ENCODE measurements around the gene RGN. TPM values are rescaled to one million over a fixed set of nuclear protein-coding genes. Genes with fewer than 3 reads are reported as not detected.

Gene RGN
- total RNA-seq: 0.12 and 0.15 TPM in 2 replicates

DNA sequence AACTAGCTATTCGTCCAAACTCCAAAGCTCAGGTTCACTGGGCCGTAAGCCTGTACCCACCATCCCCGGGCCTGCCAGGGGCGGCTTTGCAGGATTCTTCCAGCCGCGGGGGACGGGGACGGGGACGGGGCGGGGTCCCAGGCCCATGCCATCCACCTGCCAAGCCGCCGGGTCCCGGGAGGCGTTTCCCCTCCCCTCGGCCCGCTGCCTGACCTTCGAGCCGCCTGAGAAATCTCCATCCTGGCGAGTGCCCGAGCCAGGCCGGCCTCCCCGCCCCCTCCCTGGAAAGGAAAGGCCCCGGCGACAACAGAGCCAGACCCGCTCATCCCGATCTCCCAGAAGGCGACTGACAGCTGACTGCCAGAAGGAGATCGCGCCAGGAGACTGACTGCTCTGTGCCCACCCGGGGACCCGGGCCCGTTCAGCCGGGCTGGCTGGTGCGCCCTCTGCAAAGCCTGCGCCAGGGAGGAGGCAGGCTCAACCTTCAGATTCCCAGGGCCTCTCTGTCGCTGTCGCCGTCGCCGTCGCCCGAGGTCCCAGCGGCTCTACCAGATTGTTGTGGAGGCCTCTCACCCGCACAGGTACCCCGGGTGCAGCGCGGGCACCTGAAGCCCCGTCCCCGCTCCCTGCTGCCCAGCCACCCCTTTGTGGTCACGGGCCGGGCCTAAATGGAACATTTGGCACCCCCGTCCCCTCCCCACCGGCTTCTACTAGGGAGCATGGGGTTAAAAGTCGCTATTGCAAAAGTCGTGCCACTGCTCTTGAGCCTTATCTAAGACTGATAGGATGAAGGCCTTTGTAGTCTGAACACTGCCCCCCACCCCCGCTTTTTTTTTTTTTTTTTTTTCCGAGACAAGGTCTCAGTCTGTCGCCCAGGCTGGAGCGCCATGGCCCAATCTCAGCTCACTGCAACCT is at the start of gene RGN:
TSS of gene RGN (plus strand) at position 315 of the 915 bp plus-strand sequence. CDS start 2,702 bp downstream, outside the sequence.

Other genes starting within 250 kb of the RGN start
- gene RP2, start 241.4 kb upstream of the RGN start, total RNA-seq: 5.2 and 5.4 TPM in 2 replicates
- 3.1 and 5.9 TPM in 2 replicates for gene JADE3, start 166.0 kb upstream of the RGN start, total RNA-seq
- 44.9 and 57.3 TPM in 2 replicates for gene NDUFB11, start 66.3 kb downstream of the RGN start, total RNA-seq
- 21.5 and 27.3 TPM in 2 replicates for gene RBM10, start 66.8 kb downstream of the RGN start, total RNA-seq
- 123 and 127 TPM in 2 replicates for gene UBA1, start 115.4 kb downstream of the RGN start, total RNA-seq
- gene CDK16, start 140.2 kb downstream of the RGN start, total RNA-seq: 56.9 and 75.4 TPM in 2 replicates
- 25.4 and 31.3 TPM in 2 replicates for gene USP11, start 154.6 kb downstream of the RGN start, total RNA-seq

Data from cardiac ventricle fibroblast (primary cell).